ENCODE measurements around the gene NUMA1.

The NUMA1 gene

GRCh38 chr11:72006309-72007088 lies 73.8 kb downstream of the NUMA1 start:
- peaks cover 15% of the 10 kb centered on the region for H3K4me1 Mint-ChIP-seq
- no peak overlapping the region for H3K4me3 Mint-ChIP-seq
- TF ChIP-seq CTCF (IDR thresholded peaks at IDR 0.05; ENCODE audit: unreplicated experiment in 3 of 3): no peak
- no peaks in the 10 kb centered on the region for H3K27me3 Mint-ChIP-seq (ENCODE audit: low read depth)
- peak overlapping the region in 2 of 3 experiments; percentile 24 to 28 for H3K27ac Mint-ChIP-seq
- H3K36me3 Mint-ChIP-seq (ENCODE audit: low read depth): peaks cover 64% of the 10 kb centered on the region
- no peaks in the 10 kb centered on the region for H3K9me3 Mint-ChIP-seq

- H3K36me3 Mint-ChIP-seq (ENCODE audit: low read depth): peaks cover 62% of the 10 kb centered on the region
- peak overlapping the region in 2 of 3 experiments; percentile 24 to 28 for H3K27ac Mint-ChIP-seq
- no peak overlapping the region for H3K4me3 Mint-ChIP-seq
- TF ChIP-seq CTCF (IDR thresholded peaks at IDR 0.05; ENCODE audit: unreplicated experiment in 3 of 3): no peak
- H3K9me3 Mint-ChIP-seq: no peaks in the 10 kb centered on the region
- peaks cover 15% of the 10 kb centered on the region for H3K4me1 Mint-ChIP-seq
- no peaks in the 10 kb centered on the region for H3K27me3 Mint-ChIP-seq (ENCODE audit: low read depth)
These were observed 74.7 kb downstream of the NUMA1 start for GRCh38 chr11:72005347-72006260.

GRCh38 chr11:72004515-72005346 lies 75.6 kb downstream of the NUMA1 start:
- TF ChIP-seq CTCF (IDR thresholded peaks at IDR 0.05; ENCODE audit: unreplicated experiment in 3 of 3): no peak
- Mint-ChIP-seq H3K36me3 (ENCODE audit: low read depth) (peaks cover 55% of the 10 kb centered on the region), H3K27ac (peak overlapping the region in 1 of 3 experiments; percentile 33), H3K4me1 (peaks cover 17% of the 10 kb centered on the region), H3K9me3 (no peaks in the 10 kb centered on the region), H3K4me3 (no peak overlapping the region), H3K27me3 (ENCODE audit: low read depth) (no peaks in the 10 kb centered on the region)

- Mint-ChIP-seq H3K27me3 (ENCODE audit: low read depth) (no peaks in the 10 kb centered on the region), H3K27ac (peak overlapping the region in 1 of 3 experiments; percentile 79), H3K4me3 (no peak overlapping the region), H3K36me3 (ENCODE audit: low read depth) (peaks cover 50% of the 10 kb centered on the region), H3K9me3 (no peaks in the 10 kb centered on the region), H3K4me1 (peaks cover 26% of the 10 kb centered on the region)
- no peak for TF ChIP-seq CTCF (IDR thresholded peaks at IDR 0.05; ENCODE audit: unreplicated experiment in 3 of 3)
These were observed 76.6 kb downstream of the NUMA1 start for GRCh38 chr11:72003776-72004171.

- Mint-ChIP-seq H3K27ac (peak overlapping the region; percentile 79 to 86 (median 83)), H3K4me1 (peaks cover 28% of the 10 kb centered on the region), H3K36me3 (ENCODE audit: low read depth) (peaks cover 43% of the 10 kb centered on the region), H3K4me3 (no peak overlapping the region), H3K9me3 (no peaks in the 10 kb centered on the region), H3K27me3 (ENCODE audit: low read depth) (no peaks in the 10 kb centered on the region)
- TF ChIP-seq CTCF (IDR thresholded peaks at IDR 0.05; ENCODE audit: unreplicated experiment in 3 of 3): no peak
These were observed 77.2 kb downstream of the NUMA1 start for GRCh38 chr11:72002841-72003775.
